Aorta (tissue), 5 donors: ENCODE data around the gene SEMA3D. TPM values are rescaled to one million over a fixed set of nuclear protein-coding genes. Genes with fewer than 3 reads are reported as not detected.

Experiments used
- ATAC-seq: fragments of 200-7000 bp; cut with Tn5 transposase; one replicate; pipeline ENCODE4 v1.9.1; 2022; ENCODE audit warnings: moderate library complexity; ENCODE audit not compliant: low FRiP score
- DNase-seq, 2 donors: peaks; one replicate each; pipeline ENCODE4 v3.0.0-alpha.2; 2020
- H3K27ac ChIP-seq, 2 donors: one replicate each; pipeline ENCODE4 v1.5.1; 2013; ENCODE audit warnings: low read length in 2 of 2, mild to moderate bottlenecking in 2 of 2, moderate library complexity in 2 of 2, control low read depth in 1 of 2, inconsistent platforms in 1 of 2, low read depth in 1 of 2
- H3K27me3 ChIP-seq, 2 donors: one replicate each; pipeline ENCODE4 v1.6.1; 2013; ENCODE audit warnings: control low read depth in 1 of 2, low read length in 1 of 2, mild to moderate bottlenecking in 1 of 2, moderate library complexity in 1 of 2; ENCODE audit not compliant: insufficient read depth in 2 of 2, control insufficient read depth in 1 of 2
- H3K36me3 ChIP-seq, 2 donors: one replicate each; pipeline ENCODE4 v1.6.1; 2013; ENCODE audit warnings: control low read depth in 1 of 2, low read length in 1 of 2, mild to moderate bottlenecking in 1 of 2; ENCODE audit not compliant: insufficient read depth in 2 of 2, control insufficient read depth in 1 of 2
- H3K4me1 ChIP-seq, 2 donors: one replicate each; pipeline ENCODE4 v1.6.1; 2013; ENCODE audit warnings: low read length in 2 of 2, control low read depth in 1 of 2, mild to moderate bottlenecking in 1 of 2, moderate library complexity in 1 of 2; ENCODE audit not compliant: insufficient read depth in 2 of 2, control insufficient read depth in 1 of 2
- H3K4me3 ChIP-seq, 2 donors: one replicate each; pipeline ENCODE4 v1.5.1; 2013; ENCODE audit warnings: low read length in 2 of 2, control low read depth in 1 of 2, mild to moderate bottlenecking in 1 of 2
- H3K9me3 ChIP-seq: one replicate; pipeline ENCODE4 v1.6.1; 2013; ENCODE audit warnings: mild to moderate bottlenecking, low read length; ENCODE audit not compliant: control insufficient read depth
- WGBS, 2 donors: extraction: QIAGEN DNeasy Blood & Tissue Kit; methylation state at CpG; one replicate each; pipeline ENCODE4 v1.1.7; 2013; 5-methylcytosine and 5-hydroxymethylcytosine counted together
- intact Hi-C, 2 donors: fragments of 100-400 bp; cut with DNase I; formaldehyde crosslinking; loops; one replicate each; pipeline versions ENCODE4 v1.14.2 to v1.15.0; 2022
- polyA plus RNA-seq, 2 donors: library from polyadenylated mRNA; stranded (reverse); fragments of 200-250 nt; gene quantifications; one replicate each; pipeline ENCODE4 v1.2.3, GENCODE V29; 2013
- total RNA-seq, 2 donors: library from RNA; stranded (reverse); fragmentation: NEBNext Ultra II Directional; extraction: Animal tissue kit (Norgen Biotek cat#: 25700); gene quantifications; one replicate each; pipeline ENCODE4 v1.2.1, GENCODE V29; 2021
- donor health status: healthy with polysubstance abuse.
- donor health status: Bipolar disorder and iron deficiency.
- donor health status: DM: no; HTN: no; CAD: no.
- donor health status: DM: no; HTN: no; CAD: no.
- donor health status: DM: yes; HTN: yes; CAD: no.

Gene SEMA3D
- total and polyA plus RNA-seq, 4 donors, result 3.5 to 50.7 (median 20.0) TPM

- no peak for ATAC-seq
- intact Hi-C loops, result no loop called here
- Histone ChIP-seq H3K4me1 (no peaks in the 10 kb centered on the region), H3K27me3 (no peaks in the 10 kb centered on the region), H3K9me3 (no peaks in the 10 kb centered on the region), H3K36me3 (no peaks in the 10 kb centered on the region), H3K4me3 (no peak overlapping the region), H3K27ac (no peak overlapping the region)
- 61 to 70% methylated on average over 2 of the region's 2 CpGs for WGBS, 2 donors
- no peak for DNase-seq
Observed at GRCh38 chr7:84985073-84985784, 201.6 kb downstream of the SEMA3D start.

GRCh38 chr7:84982199-84982598, 204.7 kb downstream of the SEMA3D start:
- no peak overlapping the region for H3K27ac ChIP-seq
- H3K4me3 ChIP-seq, result no peak overlapping the region
- H3K9me3 ChIP-seq, result no peaks in the 10 kb centered on the region
- DNase-seq (no peak), ATAC-seq (no peak)
- no peaks in the 10 kb centered on the region for H3K36me3 ChIP-seq
- no peaks in the 10 kb centered on the region for H3K27me3 ChIP-seq
- intact Hi-C loops, result no loop called here
- H3K4me1 ChIP-seq, result no peaks in the 10 kb centered on the region

- no peak for ATAC-seq
Observed at GRCh38 chr7:84981055-84981976, 205.5 kb downstream of the SEMA3D start.

DNA sequence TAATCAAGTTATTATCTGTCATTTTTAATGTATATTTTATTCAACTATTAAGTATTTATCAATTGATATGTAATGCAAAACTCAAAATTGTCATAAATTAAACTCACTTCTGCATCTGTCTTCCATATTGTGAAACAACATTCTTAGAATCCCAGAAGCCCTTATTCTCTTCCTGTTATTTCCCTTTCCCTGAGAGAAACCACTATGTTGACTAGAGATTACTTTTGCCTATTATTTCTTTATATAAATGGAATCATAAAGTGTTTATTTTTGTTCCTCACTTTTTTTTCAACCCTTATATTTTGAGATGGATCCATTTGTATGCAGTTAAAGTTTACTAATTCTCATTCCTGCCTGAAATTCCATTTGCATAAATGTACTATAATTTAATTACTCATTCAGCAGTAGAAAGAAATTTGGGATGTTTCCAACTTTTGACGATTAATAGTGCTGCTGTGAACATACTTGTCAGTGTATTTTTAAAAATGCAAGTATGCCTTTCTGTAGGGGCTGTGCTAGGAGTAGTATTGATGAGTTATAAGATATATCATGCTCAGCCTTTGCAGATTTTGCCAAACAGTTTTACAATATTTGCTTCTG, 211.2 kb downstream of the SEMA3D start:
- no peak overlapping the region for H3K27ac ChIP-seq
- H3K9me3 ChIP-seq, result no peaks in the 10 kb centered on the region
- ATAC-seq (no peak), DNase-seq (no peak)
- intact Hi-C loops, result no loop called here
- H3K4me1 ChIP-seq, result no peaks in the 10 kb centered on the region
- H3K27me3 ChIP-seq, result no peaks in the 10 kb centered on the region
- H3K4me3 ChIP-seq, result no peak overlapping the region
- 4 to 6% methylated on average over 1 of the region's 1 CpG for WGBS, 2 donors
- no peaks in the 10 kb centered on the region for H3K36me3 ChIP-seq

More at GRCh38 chr7:84981055-84981976, 205.5 kb downstream of the SEMA3D start:
- Histone ChIP-seq H3K36me3 (no peaks in the 10 kb centered on the region), H3K4me3 (no peak overlapping the region), H3K27me3 (no peaks in the 10 kb centered on the region), H3K4me1 (no peaks in the 10 kb centered on the region), H3K9me3 (no peaks in the 10 kb centered on the region), H3K27ac (no peak overlapping the region)
- intact Hi-C loops, result no loop called here
- WGBS, 2 donors, result 67 to 71% methylated on average over 6 of the region's 6 CpGs
- DNase-seq, result no peak

DNA sequence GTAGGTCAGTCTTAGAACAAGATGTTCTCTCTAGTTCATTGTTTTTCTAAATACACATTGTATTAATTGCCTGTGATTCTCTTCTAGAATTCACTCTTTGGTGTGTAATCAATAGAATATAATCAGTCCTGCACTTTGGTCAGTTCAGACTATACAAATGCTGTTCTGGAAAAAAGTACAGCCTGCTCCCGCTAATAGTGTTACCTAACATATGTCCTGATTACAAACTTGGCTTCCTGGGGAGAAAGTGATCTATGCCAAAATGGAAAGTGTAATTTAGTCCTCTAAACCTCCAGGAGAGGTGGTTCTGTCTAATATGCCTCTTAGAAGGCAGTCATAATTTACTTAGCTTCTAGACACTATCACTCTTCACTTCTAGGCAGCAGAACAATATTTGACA, 215.5 kb downstream of the SEMA3D start:
- H3K27me3 ChIP-seq, result no peaks in the 10 kb centered on the region
- H3K4me1 ChIP-seq, result no peaks in the 10 kb centered on the region
- ATAC-seq (no peak), DNase-seq (no peak)
- H3K9me3 ChIP-seq, result no peaks in the 10 kb centered on the region
- intact Hi-C loops, result no loop called here
- H3K36me3 ChIP-seq, result no peaks in the 10 kb centered on the region
- WGBS, 2 donors, result 13 to 20% methylated on average over 1 of the region's 1 CpG
- H3K27ac ChIP-seq, result no peak overlapping the region
- H3K4me3 ChIP-seq, result no peak overlapping the region

GRCh38 chr7:84970670-84971069, 216.2 kb downstream of the SEMA3D start:
- Histone ChIP-seq H3K27me3 (no peaks in the 10 kb centered on the region), H3K4me1 (no peaks in the 10 kb centered on the region), H3K9me3 (no peaks in the 10 kb centered on the region), H3K36me3 (no peaks in the 10 kb centered on the region), H3K27ac (no peak overlapping the region), H3K4me3 (no peak overlapping the region)
- no peak for ATAC-seq
- DNase-seq, result no peak
- intact Hi-C loops, result no loop called here

DNA sequence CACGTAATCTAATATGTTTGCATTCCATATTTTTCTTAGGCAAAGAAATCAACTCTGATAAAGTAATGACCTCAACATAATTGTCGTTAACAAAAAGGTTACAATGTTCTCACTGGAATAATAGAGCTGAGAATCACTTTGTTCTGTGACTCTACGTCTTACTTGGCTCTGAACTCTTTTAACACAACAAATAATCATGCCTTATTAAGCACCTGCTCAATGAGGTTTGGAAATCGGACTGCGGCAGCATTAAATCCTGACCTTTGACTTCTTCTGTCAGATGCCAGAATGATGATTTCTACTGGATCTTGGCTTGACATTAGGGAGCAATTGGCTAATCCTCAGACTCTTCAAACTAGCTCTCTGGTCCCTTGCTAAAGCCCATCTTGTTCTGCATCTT, 233.6 kb downstream of the SEMA3D start:
- 70 to 74% methylated on average over 5 of the region's 5 CpGs for WGBS, 2 donors
- intact Hi-C loops, result no loop called here
- Histone ChIP-seq H3K4me1 (no peaks in the 10 kb centered on the region), H3K4me3 (no peak overlapping the region), H3K27ac (no peak overlapping the region), H3K9me3 (no peaks in the 10 kb centered on the region), H3K36me3 (no peaks in the 10 kb centered on the region), H3K27me3 (no peaks in the 10 kb centered on the region)
- DNase-seq (no peak), ATAC-seq (no peak)

GRCh38 chr7:84950836-84951235, 236.0 kb downstream of the SEMA3D start:
- DNase-seq (no peak), ATAC-seq (no peak)
- intact Hi-C loops, result no loop called here
- H3K27ac ChIP-seq, result no peak overlapping the region
- H3K9me3 ChIP-seq, result no peaks in the 10 kb centered on the region
- H3K36me3 ChIP-seq, result no peaks in the 10 kb centered on the region
- H3K4me3 ChIP-seq, result no peak overlapping the region
- H3K27me3 ChIP-seq, result no peaks in the 10 kb centered on the region
- H3K4me1 ChIP-seq, result peaks cover 0 to 3% of the 10 kb centered on the region in 2 donors
